RPMI7951 (cell line): ENCODE data around the gene FHIT. TPM values are rescaled to one million over a fixed set of nuclear protein-coding genes. Genes with fewer than 3 reads are reported as not detected.

Experiments used
- DNase-seq: peaks from one replicate; pipeline ENCODE4 v3.0.0-alpha.2; 2012; ENCODE audit warnings: low read depth
- total RNA-seq: library from RNA; depleted of rRNA; stranded (reverse); fragments of >200 nt; shearing (Covaris generic); gene quantifications from 2 replicates; pipeline ENCODE4 v1.2.3, GENCODE V29; 2014

Gene FHIT
- total RNA-seq, 1 experiment from 2014 or later: 2.4 TPM

DNA sequence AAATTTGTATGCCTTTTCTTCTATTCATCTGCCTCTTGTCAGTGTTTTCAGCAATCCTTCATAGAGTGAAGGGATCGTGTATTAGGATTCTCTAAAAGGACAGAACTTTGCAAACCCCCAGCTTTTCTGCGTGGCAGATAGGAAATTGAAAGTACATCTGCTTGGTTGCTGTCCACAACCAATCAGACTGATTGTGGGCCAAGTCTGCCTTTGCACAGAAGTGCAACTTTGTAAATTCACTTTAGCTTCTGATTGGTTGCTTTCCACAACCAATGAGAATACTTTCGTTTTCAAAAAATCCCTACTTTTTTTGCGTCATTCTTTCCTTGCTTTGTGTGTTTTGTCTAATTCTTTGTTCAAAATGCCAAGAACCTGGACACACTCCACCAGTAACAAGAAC, 847.4 kb downstream of the FHIT start:
- DNase-seq: peak; percentile 50

DNA sequence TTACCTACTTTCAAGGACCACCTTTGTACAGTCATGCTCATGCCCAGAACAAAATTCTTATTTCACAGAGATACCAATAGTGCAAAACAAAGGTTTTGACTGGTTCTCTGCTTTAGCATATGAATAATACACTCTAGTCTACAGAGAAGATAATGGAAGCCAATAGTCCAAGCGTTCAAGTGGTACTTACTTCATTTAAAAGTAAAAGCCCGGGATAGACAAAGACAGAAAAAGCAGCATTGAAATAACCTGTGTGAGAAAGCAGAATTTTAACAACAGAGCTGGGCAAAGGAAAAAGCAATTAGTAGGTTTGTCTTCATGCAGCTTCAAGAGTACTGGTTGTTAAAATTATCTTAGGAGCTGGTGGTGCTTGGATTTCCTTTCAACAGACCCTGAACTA, 848.3 kb downstream of the FHIT start:
- DNase-seq: no peak

DNA sequence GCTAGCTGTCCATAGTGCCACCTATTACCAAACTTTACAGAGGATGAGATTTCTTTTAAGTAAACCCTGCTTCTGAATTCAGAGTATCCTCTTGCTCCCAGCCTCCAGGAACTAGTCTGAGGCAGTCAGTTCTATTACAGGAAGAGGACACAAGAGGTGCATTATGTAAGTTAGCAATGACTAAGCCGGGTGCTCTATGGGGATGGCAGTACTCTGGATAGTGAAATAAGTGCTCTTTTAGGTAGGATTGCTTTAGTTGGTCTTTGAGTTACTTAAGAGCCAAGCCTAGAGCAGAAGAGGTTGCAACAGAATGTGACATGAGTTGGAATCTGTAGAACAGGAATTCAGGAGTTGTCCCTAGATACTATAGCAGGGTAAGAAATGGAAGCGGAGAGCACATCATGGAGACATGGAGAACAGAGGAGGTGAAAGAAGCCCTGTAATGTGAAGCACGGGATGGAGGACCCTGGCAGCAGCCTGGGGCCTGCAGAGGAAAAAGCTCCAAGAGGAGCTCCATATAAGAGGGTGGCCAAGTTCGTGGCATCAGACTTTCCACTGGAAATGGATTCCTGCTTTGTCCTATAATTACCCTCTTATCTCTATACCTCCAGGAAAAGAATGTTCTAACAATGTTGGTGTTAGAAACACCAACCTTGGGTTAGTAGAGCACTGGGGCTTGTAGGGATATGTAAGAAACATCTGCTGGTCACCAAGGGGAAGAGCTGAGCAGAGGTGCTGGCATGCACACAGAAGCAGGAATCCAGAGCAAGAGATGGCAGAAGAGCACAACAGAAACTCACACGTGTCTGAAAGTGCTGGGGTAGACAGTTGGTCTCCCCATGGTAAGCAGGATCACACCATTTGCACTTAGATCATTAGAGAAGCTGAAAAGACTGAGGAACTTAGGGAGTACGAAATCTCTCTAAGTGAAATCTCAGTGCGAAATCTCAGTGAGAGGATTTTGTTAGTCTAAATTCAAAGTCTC, 851.1 kb downstream of the FHIT start:
- no peak for DNase-seq

- no peak for DNase-seq
Measured at GRCh38 chr3:60399292-60399691, 852.0 kb downstream of the FHIT start.

DNA sequence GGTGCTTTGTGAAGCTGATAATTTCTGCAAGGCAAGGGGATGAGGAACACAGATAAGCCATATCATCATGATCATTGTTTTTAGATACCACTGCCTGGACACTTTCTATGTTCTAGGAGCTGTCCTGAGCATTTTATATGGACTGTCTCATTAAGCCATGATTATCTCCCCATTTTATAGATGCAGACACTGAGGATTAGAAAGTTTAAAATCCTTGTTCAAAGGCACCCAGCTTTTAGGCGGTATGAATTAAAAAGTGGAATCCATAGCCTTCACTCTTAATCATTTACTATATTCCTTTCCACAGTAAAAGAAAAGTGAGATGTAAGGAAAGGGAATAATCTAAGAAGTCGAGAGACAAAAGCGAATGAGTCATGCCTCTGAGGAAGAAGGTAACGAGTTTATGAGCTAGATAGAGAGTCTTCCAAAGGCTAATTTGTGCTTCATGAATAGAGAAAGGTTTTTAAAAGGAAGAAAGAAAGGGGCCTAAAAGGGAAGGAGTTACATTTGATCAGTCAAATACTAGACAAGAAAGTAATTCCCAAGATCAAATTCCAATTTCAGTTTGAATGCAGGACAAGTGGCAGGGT, 856.0 kb downstream of the FHIT start:
- no peak for DNase-seq

GRCh38 chr3:60393946-60394345, 857.3 kb downstream of the FHIT start:
- no peak for DNase-seq

GRCh38 chr3:60392501-60392900, 858.8 kb downstream of the FHIT start:
- no peak for DNase-seq

DNA sequence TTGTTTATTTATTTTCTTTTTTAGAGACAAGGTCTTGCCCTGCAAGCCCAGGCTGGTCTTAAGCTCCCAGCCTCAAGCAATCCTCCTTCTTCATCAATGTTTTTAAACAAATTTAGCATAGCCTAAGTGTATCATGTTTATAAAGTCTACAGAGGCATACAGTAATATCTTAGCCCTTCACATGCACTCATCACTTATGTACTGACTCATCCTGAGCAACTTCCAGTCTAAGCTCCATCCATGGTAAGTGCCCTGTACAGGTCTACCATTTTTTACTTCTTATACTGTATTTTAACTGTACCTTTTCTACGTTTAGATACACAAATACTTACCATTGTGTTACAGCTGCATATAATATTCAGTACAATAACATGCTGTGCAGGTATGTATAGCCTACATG, 860.0 kb downstream of the FHIT start:
- no peak for DNase-seq

- DNase-seq: no peak
Measured at GRCh38 chr3:60388731-60389130, 862.5 kb downstream of the FHIT start.

GRCh38 chr3:60386306-60386705, 864.9 kb downstream of the FHIT start:
- DNase-seq: no peak

GRCh38 chr3:60384341-60384740, 866.9 kb downstream of the FHIT start:
- DNase-seq: peak; percentile 8

DNA sequence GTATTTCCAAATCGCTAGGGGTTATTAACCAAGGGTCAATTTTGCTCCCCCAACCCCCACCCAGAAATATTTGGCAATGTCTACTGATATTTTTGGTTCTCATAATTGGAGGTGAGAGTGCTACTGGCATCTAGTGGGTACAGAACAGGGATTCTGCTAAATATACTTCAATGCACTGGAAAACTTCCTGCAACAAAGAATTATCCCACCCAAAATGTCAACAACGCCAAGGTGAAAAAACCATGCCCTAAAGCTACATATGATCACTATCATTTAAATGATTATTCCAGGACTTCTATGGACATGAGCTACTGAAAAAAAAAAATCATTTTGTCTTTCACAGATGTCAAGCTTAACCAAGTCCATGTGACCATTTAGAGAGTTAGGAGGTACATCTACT, 867.9 kb downstream of the FHIT start:
- DNase-seq: no peak

GRCh38 chr3:60366486-60366885, 884.8 kb downstream of the FHIT start:
- DNase-seq: no peak

GRCh38 chr3:60365360-60365759, 885.9 kb downstream of the FHIT start:
- DNase-seq: no peak

DNA sequence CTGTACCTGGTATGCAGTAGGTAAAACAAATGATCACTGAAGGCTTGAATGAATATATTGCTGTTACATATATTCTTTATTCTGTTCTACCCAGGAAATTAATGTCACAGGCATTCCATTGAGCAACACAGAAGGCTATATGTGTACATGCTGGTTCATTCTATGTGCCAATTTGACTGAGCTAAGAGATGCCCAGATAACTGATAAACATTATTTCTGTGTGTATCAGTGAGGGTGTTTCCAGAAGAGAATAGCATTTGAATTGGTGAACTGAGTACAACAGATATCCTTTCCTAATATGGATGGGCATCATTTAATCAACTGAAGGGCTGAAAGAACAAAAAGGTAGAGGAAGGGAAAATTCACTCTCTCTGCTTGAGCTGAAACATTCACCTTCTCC, 886.8 kb downstream of the FHIT start:
- DNase-seq: no peak

DNA sequence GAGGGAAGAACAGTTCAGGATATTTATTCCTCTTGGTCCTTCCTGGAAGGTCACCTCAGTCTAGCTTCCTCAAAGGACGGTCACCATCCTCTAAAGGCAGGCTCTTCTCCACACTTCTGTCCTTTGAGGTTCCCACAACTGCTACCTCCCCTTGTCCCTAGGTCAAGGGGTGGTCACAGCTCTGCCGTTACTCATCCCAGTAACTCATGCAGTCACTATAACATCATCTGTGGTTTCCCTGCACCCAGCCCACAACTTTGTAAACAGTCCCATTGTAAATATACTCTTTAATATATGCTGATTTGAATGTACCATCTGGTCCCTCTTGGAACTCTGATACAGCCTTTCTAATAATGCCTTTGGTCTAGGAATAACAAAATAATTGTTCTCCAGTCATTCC, 887.4 kb downstream of the FHIT start:
- no peak for DNase-seq

- DNase-seq: no peak
Measured at GRCh38 chr3:60355825-60356224, 895.4 kb downstream of the FHIT start.

DNA sequence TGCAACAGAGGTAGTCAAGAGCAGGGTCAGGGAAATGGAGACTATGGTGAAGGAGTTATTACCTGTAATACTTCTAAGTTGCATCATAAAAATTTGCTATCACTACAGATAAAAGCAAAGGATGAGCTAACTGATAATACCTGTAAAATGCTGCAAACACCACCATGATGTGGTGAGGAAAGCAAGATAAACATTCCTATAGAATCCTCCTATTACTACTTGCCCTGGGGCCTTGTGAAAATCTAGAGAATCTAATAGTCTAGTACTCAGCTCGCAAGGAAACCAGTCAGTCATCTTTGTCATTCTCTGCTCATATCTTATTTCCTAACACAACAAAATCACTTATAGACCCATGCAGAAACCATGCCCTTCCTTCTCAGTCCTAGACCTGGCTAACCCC, 899.8 kb downstream of the FHIT start:
- DNase-seq: no peak

DNA sequence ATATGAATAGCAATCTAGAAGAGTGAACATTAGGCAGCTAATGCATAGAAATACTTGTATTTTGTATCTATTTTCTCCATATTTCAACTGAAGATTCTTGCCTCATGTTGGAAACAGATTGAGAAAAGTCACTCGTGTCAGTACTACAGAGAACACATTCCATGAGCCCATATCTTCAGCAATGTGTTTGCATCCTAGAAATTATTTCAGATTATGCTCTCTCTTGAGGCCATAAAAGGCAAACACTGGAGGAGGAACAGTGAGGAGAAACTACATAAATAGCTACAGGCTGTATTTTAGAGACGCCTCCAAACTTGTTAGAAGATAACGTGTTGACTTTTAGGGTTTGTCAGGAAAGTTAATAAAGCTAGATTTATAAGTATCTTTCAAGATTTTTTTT, 906.9 kb downstream of the FHIT start:
- DNase-seq: no peak

DNA sequence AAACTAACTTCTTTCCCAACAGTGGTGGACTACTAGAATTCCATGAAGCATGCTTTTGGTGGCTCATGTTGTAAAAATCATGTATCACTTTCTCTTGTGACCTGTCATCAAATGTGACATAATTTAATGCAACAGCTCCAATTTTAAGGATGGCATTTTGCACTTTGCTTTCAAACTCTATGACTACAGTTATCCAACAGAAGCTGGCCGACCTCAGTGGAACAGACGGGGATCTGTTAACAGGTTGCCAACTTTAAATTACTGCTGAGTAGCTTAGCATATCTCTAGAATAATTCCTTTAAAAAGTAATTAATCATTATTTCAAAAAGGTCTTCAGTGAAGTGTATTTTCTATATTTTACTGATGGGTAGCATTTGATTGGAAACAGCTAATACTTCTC, 907.4 kb downstream of the FHIT start:
- no peak for DNase-seq

DNA sequence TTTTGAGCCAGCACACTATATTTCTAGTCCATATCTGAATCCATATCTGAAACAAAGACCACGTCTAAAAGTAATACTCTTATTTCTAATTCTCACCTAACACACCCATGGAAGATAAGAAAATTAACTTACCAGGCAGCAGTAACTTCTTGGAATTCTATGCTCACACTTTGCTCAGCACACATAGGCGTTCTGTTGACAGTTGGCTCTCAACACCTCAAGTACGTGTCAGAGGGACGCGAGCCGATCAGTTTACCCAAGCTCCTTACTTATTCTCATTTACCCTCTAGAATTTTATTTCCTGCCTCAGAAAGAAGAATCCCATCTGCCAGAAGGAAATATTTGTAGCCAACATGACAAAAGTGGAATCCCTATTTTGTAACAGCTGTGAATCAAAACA, 911.9 kb downstream of the FHIT start:
- no peak for DNase-seq

DNA sequence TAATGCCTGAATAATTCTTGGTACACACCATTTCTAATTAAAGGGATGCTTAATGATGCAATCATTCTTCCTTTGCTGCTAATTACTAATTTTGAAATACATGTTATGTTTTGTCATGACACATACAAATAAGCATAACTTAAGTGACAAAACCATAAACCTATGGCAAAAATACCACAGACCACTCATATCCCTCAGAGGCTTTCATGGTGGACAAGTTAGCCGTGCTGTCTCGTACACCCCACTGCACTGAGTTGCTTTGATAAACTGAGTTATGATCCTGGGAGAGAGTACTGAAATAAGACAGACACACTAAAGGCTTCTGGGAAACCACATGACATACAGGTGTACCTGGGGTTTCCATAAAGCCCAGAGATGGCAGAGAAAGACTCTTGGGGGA, 913.8 kb downstream of the FHIT start:
- DNase-seq: no peak

GRCh38 chr3:60336061-60336460, 915.2 kb downstream of the FHIT start:
- no peak for DNase-seq
